Peyer's patch (tissue), 4 donors: ENCODE measurements around the gene ZSWIM3.

Experiments used
- POLR2A ChIP-seq, 2 donors: fragments of 450-650 bp; IDR thresholded peaks; one replicate each; pipeline ENCODE4 v1.5.1; 2017; ENCODE audit warnings: antibody characterized with exemption in 2 of 2, mild to moderate bottlenecking in 2 of 2, moderate library complexity in 2 of 2
- TF ChIP-seq, protein P1 (sequence below), 6 experiments: fragments of 450-650 bp in 4 of 6; fragments of 200-600 bp in 2 of 6; sonication (generic) in 1 of 6; IDR thresholded peaks; one replicate each; pipeline ENCODE4 v1.5.1; 2017 to 2019; ENCODE audit warnings: antibody characterized with exemption in 6 of 6, mild to moderate bottlenecking in 3 of 6, moderate library complexity in 1 of 6

DNA sequence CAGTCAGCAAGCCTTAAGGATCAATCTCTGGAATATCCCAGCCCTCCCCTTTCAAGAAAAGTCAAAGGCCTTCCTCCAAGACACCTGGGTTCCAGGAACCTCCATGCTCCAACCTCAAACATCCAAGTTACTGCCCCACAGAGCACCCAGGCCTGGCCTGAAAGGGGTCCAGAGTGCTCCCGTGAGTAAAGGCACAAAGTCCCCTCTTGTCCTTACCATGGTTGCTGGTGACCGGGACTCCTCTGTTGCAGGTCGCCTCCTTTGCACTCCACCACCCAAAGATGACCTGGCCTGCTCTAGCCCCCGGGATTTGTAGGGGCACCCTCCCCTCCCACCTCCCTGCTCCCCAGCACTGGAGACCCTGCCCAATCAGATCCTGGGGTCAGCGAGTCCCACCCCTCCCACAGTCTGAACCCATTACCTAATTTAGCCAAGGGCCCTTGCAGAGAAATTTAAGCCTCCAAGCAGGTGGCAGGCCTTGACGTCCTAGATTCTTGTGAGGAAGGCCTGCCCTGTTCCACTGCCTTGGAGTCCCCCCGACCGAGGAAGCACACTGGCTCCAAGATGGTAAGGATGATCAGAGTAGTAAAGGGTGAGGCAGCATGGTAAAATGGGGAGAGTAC is 30.3 kb upstream of the ZSWIM3 start, which contains the start of gene TNNC2:
- TF ChIP-seq, protein P1, sequence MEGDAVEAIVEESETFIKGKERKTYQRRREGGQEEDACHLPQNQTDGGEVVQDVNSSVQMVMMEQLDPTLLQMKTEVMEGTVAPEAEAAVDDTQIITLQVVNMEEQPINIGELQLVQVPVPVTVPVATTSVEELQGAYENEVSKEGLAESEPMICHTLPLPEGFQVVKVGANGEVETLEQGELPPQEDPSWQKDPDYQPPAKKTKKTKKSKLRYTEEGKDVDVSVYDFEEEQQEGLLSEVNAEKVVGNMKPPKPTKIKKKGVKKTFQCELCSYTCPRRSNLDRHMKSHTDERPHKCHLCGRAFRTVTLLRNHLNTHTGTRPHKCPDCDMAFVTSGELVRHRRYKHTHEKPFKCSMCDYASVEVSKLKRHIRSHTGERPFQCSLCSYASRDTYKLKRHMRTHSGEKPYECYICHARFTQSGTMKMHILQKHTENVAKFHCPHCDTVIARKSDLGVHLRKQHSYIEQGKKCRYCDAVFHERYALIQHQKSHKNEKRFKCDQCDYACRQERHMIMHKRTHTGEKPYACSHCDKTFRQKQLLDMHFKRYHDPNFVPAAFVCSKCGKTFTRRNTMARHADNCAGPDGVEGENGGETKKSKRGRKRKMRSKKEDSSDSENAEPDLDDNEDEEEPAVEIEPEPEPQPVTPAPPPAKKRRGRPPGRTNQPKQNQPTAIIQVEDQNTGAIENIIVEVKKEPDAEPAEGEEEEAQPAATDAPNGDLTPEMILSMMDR (IDR thresholded peaks at IDR 0.05) = no peak
- TF ChIP-seq POLR2A (IDR thresholded peaks at IDR 0.05) = no peak
